Measurements from ENCODE around the gene PIGO.

PIGO gene

DNA sequence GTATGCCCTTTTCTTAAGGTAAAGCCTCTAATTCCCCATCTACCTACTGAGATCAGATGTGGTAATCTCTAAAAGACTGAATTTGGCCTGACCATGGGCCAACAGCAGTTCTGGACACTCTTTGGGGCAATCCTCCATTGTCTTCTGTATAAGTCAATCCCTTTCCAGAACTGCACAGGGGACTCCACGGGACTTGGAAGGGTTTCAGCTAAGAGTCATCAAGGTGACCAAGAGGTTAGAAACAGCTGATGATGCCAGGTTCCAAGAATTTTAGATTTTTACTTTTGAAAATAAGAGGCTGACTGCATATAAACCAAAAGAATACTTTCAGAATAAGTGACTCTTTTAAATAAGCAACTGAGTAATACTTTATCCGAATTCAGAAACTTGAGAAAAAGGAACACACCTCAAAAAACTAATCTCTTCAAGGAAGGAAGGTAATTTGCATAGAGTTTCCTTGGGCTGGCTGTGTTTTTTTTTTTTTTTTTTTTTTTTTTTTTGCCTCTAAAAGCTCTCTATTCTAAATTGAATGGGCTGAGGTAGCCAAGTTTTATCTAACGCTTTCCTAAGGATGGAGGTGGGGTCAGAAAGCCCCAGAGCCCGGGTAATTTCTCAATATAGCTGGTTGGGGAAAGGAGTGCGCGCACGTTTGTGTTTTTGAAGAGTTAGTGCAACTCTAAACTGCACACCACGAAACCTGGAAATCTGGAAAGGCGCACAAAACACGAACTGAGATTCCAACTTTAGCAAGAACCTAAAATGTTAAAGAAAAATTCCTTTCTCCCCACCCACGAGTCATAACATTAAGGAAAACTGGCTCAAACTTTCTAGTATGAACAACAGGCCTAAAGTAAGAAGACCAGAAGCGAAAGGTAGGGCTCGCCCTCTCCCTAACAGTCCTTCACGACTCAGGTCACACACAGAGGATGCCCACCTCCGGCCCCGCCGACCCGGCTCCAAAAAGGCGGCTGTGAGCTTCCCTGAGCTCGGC, 25.3 kb downstream of the PIGO start:
- DNase-seq (ENCODE audit: low spot score): no peak

DNA sequence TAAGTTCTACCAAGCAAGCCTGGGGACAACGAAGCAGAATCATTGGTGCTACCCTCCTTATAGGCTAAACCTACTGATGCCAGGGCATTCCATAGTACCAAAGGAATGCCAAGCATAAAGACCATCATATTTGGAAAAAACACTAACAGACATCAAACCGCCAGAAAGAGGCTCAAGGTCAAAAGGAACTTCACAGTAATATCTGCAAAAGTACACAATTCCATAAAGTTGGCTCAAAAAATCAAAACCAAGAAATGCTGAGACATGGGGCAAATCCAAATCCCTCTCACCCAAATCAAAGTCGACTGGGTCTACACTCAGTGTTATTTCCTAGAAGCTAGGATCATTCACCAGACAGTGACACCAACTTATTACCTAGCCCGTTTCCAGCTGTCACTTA, 27.4 kb downstream of the PIGO start:
- no peak for DNase-seq (ENCODE audit: low spot score)

DNA sequence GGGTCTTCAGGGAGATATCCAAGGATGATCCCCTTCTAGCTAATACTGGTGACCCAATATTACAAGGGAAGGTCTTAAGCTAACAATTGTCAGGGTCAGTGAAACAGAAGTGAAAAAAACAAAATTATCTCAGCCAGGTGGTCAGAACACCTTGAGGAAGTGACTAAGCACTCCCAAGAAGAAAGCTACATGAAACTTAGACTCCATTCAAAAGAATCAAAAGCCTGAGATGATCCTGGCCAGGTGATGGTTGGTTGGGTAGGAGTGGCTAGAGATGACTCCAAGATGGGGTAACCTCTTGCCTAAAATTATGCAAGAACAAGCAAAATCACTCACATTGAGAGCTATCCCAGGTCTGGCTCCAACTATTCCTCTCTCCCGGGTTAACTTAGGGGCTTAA, 29.3 kb downstream of the PIGO start:
- DNase-seq (ENCODE audit: low spot score): no peak

DNA sequence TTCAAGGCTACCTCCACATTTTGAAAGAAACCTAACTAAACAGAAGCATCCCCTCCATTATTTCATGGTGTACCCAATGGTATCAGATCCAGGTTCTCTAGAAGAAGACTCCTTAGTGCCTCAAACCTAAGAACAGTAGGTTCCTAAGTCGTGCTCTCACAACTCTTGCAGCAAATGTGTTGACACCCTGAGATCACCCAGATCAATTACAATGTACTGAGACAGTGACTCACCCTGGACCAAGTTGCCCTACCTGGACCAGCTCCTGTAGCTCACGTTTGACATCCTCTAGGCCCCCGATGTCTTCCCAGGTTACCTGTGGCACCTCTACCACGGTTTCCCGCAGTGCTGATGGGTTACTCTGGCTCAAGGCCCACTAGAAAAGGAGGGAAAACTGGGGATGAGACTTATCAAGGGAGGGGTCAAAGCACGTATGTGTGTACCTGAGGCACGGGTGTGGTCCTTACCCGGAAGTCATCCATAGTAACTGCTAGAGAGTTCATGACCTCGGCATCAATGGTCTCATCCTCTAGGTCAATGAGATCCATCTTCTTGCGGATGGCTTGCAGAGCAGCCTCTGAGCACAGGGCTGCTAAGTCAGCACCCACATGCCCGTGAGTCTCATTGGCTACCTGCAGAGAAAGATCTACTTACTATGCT, 35.7 kb downstream of the PIGO start:
- no peak for DNase-seq (ENCODE audit: low spot score)

DNA sequence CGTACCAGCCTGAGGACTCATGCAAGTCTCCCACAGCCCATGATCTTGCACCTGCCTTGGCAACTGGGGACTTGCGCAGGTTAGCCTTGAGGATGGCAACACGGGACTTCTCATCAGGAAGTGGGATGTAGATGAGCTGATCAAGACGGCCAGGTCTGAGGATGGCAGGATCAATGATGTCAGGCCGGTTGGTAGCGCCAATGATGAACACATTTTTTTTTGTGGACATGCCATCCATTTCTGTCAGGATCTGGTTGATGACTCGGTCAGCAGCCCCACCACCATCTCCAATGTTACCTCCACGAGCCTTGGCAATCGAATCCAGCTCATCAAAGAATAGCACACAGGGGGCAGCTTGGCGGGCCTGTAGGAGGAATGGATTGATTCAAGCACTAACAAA, 37.0 kb downstream of the PIGO start:
- no peak for DNase-seq (ENCODE audit: low spot score)

DNA sequence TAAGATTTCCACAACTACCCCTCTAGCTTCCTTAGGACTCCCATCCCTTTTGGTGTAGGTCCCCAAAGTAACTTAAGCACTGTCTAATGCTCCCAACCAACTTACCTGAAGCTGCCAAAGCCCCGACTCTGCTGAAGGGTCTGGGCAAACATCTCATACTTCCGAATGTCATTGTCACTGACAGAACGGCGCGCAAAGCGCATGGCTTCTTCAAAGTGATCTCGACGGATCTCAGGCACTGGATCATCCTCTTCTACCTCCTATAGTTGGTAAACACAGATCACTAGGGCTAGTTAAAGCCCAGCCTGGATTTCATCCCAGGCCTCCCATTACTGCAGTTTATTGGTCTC, 39.1 kb downstream of the PIGO start:
- DNase-seq (ENCODE audit: low spot score): no peak

DNA sequence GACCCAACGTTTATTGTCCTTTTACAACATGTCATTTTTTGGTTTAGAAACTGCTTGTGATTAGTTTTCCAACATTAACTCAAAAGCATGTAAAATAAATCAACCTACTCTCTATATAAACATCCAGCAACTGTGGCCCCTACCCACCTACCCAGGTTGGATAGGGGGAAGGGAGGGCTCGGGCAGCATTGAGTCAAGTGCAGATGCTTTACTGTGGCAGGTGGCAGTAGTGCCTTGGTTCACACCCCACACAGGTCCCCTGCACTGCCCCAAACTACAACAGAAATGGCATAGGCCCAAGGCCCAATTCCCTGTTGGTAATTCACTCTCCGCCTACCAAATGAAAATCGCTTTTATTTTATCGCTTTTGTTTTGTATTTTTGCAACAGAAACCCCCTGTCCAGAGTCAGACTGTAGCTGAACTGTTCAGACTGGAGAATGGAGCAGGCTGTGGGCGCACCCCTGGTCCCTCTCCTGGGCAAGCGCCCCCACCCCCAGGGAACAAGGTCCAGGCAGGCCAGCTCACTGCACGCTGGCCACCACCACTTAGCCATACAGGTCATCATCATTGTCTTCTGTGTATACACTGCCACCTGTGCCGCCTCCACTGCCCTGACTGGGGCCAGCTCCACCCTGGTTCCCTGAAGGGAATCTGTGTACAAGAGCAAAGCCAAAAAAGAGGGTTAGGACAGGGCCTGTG, 39.7 kb downstream of the PIGO start:
- DNase-seq (ENCODE audit: low spot score): no peak

DNA sequence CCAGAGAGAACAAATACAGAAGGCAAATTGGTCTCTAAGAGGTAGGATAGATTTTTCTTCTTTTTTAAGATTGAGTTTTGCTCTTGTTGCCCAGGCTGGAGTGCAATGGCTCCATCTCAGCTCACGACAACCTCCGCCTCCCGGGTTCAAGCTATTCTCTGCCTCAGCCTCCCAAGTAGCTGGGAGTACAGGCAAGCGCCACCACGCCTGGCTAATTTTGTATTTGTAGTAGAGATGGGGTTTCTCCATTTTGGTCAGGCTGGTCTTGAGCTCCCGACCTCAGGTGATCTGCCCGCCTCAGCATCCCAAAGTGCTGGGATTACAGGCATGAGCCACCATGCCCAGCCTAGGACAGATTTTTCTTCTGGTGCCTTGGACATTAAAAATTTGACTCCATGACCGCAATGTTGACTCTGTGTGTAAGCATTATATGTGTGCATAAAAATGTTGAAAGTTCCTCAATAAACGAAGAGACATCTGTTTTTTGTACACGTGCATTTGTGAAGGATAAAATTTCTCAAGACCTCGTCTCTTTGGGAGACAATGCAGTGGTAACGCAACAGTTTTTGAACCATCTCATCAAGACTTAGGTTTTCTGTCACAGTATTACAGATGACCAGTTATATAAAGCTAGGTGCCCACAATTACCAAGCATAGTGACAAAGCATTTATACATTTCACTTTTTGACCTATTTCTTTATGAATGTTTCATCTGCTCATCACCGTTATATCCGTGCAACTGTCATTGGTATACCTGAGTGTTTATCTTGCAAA, 41.3 kb downstream of the PIGO start:
- DNase-seq (ENCODE audit: low spot score): no peak

DNA sequence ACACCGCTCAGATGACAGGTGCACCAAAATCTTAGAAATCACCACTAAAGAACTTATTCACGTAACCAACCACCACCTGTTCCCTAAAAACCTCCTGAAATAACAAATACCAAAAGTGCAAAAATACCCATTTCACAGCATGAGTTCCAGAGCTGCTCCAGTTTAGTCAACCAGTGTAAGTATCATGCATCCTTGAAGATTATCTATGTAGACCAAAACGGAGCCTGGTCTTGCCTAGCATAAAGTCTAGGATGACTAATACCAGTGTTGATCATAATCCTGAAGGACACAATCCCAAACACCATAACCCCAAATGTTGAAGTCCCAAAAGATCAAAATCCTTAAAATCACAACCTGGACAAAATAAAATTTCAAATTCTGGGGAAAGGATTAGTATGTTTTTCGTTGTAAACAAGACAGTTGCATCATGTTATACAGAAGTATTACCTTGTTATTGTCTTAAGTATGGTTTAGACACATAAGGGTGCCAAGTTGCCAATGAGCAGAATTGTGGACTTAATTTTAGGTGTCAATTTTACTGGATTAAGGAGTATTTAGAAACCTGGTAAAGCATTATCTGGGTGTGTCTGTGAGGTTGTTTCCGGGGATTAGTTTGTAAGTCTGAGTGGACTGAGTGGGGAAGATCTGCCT, 42.1 kb downstream of the PIGO start:
- DNase-seq (ENCODE audit: low spot score): no peak

DNA sequence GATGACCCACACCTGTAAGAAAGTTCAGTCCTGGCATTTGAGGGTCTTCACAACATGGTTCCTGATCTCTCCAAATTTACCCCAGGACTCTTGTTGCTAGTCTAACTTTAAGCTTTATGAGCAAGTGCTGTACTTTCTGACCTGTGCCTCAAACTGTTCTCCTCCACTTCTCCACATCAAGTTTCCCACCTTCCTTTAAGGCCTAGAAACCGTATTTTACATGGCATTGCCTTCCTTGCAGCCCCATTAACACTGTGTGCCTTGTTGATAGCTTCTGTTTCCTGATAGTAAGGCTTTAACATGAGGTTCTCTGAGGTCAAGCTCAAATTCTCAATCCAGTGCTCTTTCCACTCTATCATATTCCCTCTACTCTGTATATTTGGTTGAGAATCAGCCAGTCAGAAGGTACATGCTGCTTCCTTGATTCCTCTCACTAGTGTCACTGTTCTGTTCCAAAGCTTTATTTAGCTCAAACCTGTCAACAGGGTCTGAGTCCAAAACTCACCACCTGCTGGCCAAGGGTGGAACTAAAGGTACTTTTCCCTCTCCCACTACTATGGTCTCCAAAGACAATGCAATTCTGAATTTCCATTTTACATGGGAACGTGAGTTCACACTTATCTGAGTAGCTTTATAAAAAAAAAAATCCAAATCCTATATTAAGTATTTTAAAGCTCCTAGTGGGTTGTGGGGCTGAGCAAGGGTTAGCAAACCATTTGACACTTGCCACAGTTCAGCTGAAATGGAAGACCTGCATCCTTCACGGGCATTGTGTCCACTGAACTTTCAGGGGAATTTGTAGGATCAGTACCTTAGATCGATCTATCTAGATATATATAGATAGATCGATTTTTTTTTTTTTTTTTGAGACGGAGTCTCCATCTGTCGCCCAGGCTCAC, 45.1 kb downstream of the PIGO start:
- peak; percentile 56 for DNase-seq (ENCODE audit: low spot score)

DNA sequence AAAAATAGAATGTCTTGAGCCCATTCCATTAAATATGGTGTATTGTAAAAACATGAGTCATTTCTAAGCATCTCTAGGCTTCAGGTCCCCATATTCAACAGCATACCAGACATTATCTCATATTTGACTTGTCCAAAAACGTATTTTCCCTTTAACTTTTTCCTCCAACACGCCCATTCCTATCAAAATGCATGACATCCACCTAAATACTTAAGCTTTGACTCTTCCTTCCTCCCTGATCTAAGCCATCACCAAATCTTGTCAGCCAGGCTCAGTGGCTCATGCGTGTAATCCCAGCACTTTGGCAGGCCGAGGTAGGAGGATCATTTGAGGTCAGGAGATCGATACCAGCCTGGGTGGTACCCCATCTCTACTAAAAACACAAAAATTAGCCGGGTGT, 47.9 kb downstream of the PIGO start:
- DNase-seq (ENCODE audit: low spot score): no peak

DNA sequence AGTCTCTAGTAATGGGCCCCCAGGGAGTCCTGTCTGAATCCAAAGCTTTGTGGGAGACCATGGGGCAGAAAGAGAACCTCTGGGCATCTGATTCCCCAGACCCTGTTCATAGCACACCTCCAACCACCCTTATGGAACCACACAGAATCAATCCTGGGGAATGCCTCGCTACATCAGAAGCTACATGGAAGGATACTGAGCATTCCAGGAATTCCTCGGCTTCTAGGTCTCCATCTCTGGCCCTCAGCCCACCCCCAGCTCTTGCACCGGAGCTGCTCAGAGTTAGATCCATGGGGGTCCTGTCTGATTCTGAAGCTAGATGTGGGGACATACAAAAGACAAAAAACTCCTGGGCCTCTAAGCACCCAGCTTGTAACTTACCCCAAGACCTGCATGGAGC, 52.3 kb downstream of the PIGO start:
- no peak for DNase-seq (ENCODE audit: low spot score)

DNA sequence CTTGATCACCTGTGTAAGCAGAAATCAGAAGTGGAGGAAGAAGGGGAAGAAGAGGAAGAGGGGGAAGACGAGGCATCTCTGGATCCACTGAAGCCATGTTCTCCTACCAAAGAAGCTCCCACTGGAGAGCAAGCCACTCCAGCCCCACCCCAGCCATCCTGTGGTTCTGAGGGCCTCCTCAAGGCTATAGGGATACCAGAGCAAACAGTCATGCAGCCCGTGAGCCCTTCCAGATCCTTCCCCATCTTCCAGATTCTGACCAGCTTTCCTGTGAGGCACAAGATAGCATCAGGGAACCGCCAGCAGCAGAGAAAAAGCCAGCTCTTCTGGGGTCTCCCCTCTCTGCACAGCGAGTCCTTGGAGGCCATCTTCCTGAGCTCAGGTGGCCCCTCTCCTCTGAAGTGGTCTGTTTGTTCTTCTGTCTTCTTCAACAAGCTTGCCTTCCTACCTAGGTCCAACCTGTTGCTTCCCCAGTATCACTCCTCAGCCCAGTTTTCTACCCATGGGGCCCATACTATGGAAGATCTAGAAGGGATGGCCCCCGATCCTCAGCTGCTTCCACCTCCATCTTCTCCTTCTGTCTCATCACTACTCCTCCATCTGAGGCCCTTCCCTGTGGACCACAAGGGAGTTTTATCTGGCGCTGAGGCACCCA, 53.4 kb downstream of the PIGO start:
- DNase-seq (ENCODE audit: low spot score): no peak

DNA sequence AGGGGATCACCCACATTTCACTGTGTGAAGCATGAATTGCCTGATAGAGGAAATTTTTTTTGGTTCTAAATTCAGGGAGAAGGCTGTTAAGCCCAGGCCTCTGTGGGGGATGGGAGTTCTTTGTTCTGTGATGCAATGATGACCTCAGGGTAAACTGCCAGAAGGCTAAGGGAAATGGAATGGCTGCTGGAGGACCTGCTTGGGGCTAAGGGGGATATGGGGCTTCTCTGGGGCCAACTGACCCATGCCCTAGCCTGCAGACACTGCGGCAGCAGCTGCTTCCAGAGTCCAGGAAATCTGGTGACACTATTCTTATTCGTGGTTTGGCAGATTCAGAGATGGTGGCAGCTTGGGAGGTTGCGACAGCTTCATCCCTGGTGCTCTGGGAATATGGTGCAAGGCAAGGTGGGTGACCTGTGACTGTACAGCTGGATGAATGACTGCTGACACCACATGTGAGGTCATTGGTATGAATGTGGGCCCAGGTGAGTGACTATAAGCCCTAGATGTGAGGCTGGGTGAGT, 54.2 kb downstream of the PIGO start:
- peak; percentile 28 for DNase-seq (ENCODE audit: low spot score)
